HCT116 (cell line): ENCODE measurements around the gene AHI1. TPM values are rescaled to one million over a fixed set of nuclear protein-coding genes. Genes with fewer than 3 reads are reported as not detected.

Source experiments
- ATAC-seq: fragments of 200-7000 bp; cut with Tn5 transposase; 2 replicates; pipeline ENCODE4 v1.9.1; 2020; ENCODE audit warnings: mild to moderate bottlenecking, moderate library complexity
- BruUV-seq: library from RNA; stranded (reverse); fragments of 400-500 nt; replicated peaks from 2 replicates; lab custom pipeline; 2021; lab: Mats Ljungman, UMichigan
- CTCF ChIA-PET: fragments of 300-600 bp; sonication (Branson Sonifier 250); formaldehyde crosslinking; loops from one replicate; lab custom pipeline; 2021; ENCODE audit warnings: antibody characterized with exemption; lab: Charles Lee
- POLR2A ChIA-PET: fragments of 300-600, 350-600 bp; sonication (Branson Sonifier 250); formaldehyde crosslinking; loops from one replicate; lab custom pipeline; 2021; ENCODE audit warnings: antibody characterized with exemption; lab: Charles Lee
- RAD21 ChIA-PET, 2 experiments: fragments of 300-600 bp; sonication (Branson Sonifier 250); formaldehyde crosslinking; loops; one replicate each; lab custom pipeline; 2023; ENCODE audit warnings: low total read pairs in 2 of 2; ENCODE audit not compliant: uncharacterized antibody in 2 of 2, unreplicated experiment in 2 of 2, low non-redundant PET in 1 of 2; lab: Charles Lee
- DNase-seq: peaks from one replicate; pipeline ENCODE4 v3.0.0-alpha.2; 2010; ENCODE audit warnings: low read depth, low spot score
- H2AFZ ChIP-seq: fragments of 200-600 bp; shearing (Covaris generic), sonication (generic); 2 replicates; pipeline ENCODE4 v1.6.1; 2017; ENCODE audit warnings: low read depth, mixed run types, mixed read lengths, antibody characterized with exemption, low read length; ENCODE audit not compliant: poor library complexity, severe bottlenecking
- H3K27ac ChIP-seq: 2 replicates; pipeline ENCODE4 v1.5.1; 2012; ENCODE audit warnings: low read depth, low read length
- H3K27me3 ChIP-seq: fragments of 200-600 bp; sonication (generic); 2 replicates; pipeline ENCODE4 v1.6.1; 2016; ENCODE audit warnings: mixed run types, low read length, mixed read lengths; ENCODE audit not compliant: insufficient read depth
- H3K36me3 ChIP-seq, 2 experiments: fragments of 200-500 bp in 1 of 2; fragments of 200-600 bp in 1 of 2; sonication (Bioruptor generic) in 1 of 2; sonication (generic) in 1 of 2; 2 replicates each; pipeline versions ENCODE4 v1.5.1 to v1.6.1; 2014 to 2016; ENCODE audit warnings: low read length in 2 of 2, inconsistent platforms in 1 of 2, mixed read lengths in 1 of 2, mixed run types in 1 of 2; ENCODE audit not compliant: insufficient read depth in 2 of 2, control insufficient read depth in 1 of 2
- H3K4me1 ChIP-seq, 2 experiments: fragments of 200-600 bp in 1 of 2; sonication (generic) in 1 of 2; 2 replicates each; pipeline versions ENCODE4 v1.5.1 to v1.6.1; 2012 to 2017; ENCODE audit warnings: low read length in 2 of 2, inconsistent platforms in 1 of 2, mild to moderate bottlenecking in 1 of 2, mixed read lengths in 1 of 2, mixed run types in 1 of 2, moderate library complexity in 1 of 2; ENCODE audit not compliant: insufficient read depth in 2 of 2, control insufficient read depth in 1 of 2
- H3K4me2 ChIP-seq: fragments of 200-600 bp; sonication (generic); 2 replicates; pipeline ENCODE4 v1.6.1; 2017; ENCODE audit warnings: mixed run types, low read length, mixed read lengths
- H3K4me3 ChIP-seq, 2 experiments: fragments of 200-600 bp in 1 of 2; sonication (generic) in 1 of 2; replicated peaks in 1 of 2; 2 replicates each; pipeline ENCODE4 v1.5.1; 2011 to 2016; ENCODE audit warnings: low read length in 2 of 2, control low read depth in 1 of 2, low read depth in 1 of 2, mild to moderate bottlenecking in 1 of 2, mixed read lengths in 1 of 2, mixed run types in 1 of 2
- H3K79me2 ChIP-seq: fragments of 200-600 bp; sonication (generic); 2 replicates; pipeline ENCODE4 v1.6.1; 2017; ENCODE audit warnings: mild to moderate bottlenecking, mixed run types, low read length, moderate library complexity, mixed read lengths; ENCODE audit not compliant: insufficient read depth
- H3K9ac ChIP-seq: fragments of 200-600 bp; sonication (generic); 2 replicates; pipeline ENCODE4 v1.6.1; 2016; ENCODE audit warnings: low read length, mixed read lengths
- H3K9me2 ChIP-seq: fragments of 200-600 bp; sonication (generic), shearing (Covaris generic); 2 replicates; pipeline ENCODE4 v1.6.1; 2017; ENCODE audit warnings: mixed run types, mild to moderate bottlenecking, moderate library complexity; ENCODE audit not compliant: insufficient read depth
- H3K9me3 ChIP-seq, 2 experiments: fragments of 200-500 bp in 1 of 2; fragments of 200-600 bp in 1 of 2; sonication (Bioruptor generic) in 1 of 2; sonication (generic) in 1 of 2; 2 replicates each; pipeline ENCODE4 v1.6.1; 2014 to 2017; ENCODE audit warnings: low read length in 2 of 2, mixed read lengths in 2 of 2, inconsistent platforms in 1 of 2, low read depth in 1 of 2, mild to moderate bottlenecking in 1 of 2, mixed run types in 1 of 2, moderate library complexity in 1 of 2; ENCODE audit not compliant: control insufficient read depth in 1 of 2, insufficient read depth in 1 of 2
- H4K20me1 ChIP-seq: fragments of 200-600 bp; sonication (generic), shearing (Covaris generic); 2 replicates; pipeline ENCODE4 v1.6.1; 2017; ENCODE audit warnings: mixed run types, mild to moderate bottlenecking, moderate library complexity; ENCODE audit not compliant: insufficient read depth
- EGR1 ChIP-seq: IDR thresholded peaks from 2 replicates; pipeline ENCODE4 v1.6.1; 2012; ENCODE audit warnings: low read depth
- EZH2phosphoT487 ChIP-seq: fragments of 200-600 bp; IDR thresholded peaks from 2 replicates; pipeline ENCODE4 v1.6.1; 2018; ENCODE audit warnings: antibody characterized with exemption, borderline replicate concordance
- JUND ChIP-seq: IDR thresholded peaks from 2 replicates; pipeline ENCODE4 v1.6.1; 2012
- POLR2A ChIP-seq: IDR thresholded peaks from 2 replicates; pipeline ENCODE4 v1.7.0; 2011; ENCODE audit warnings: borderline replicate concordance; ENCODE audit not compliant: insufficient read depth, insufficient read length; ENCODE audit errors: extremely low read depth
- SIN3A ChIP-seq: IDR thresholded peaks from 2 replicates; pipeline ENCODE4 v1.6.1; 2012; ENCODE audit warnings: low read depth
- SP1 ChIP-seq: IDR thresholded peaks from 2 replicates; pipeline ENCODE4 v1.6.1; 2012; ENCODE audit warnings: low read depth
- SRF ChIP-seq: IDR thresholded peaks from 2 replicates; pipeline ENCODE4 v1.6.1; 2012; ENCODE audit warnings: low read depth
- TCF7L2 ChIP-seq: IDR thresholded peaks from 2 replicates; pipeline ENCODE4 v1.7.0; 2011; ENCODE audit warnings: borderline replicate concordance, inconsistent platforms; ENCODE audit not compliant: insufficient read depth, insufficient read length; ENCODE audit errors: extremely low read depth
- YY1 ChIP-seq: IDR thresholded peaks from 2 replicates; pipeline ENCODE4 v1.6.1; 2011; ENCODE audit warnings: low read length, low read depth, moderate library complexity, mild to moderate bottlenecking; ENCODE audit not compliant: insufficient replicate concordance; ENCODE audit errors: extremely low read depth
- ZFX ChIP-seq: fragments of 450-650 bp; IDR thresholded peaks from 2 replicates; pipeline ENCODE4 v1.6.1; 2017
- intact Hi-C: fragments of 100-400 bp; cut with micrococcal nuclease; formaldehyde crosslinking; loops from 2 replicates; pipeline ENCODE4 v1.10.0; 2022
- total RNA-seq: library from RNA; stranded (reverse); gene quantifications from one replicate; pipeline ENCODE4 v1.2.1, GENCODE V29; 2021; ENCODE audit not compliant: unreplicated experiment
- TF ChIP-seq, protein P1 (sequence below): IDR thresholded peaks from 2 replicates; pipeline ENCODE4 v1.6.1; 2012
- TF ChIP-seq, protein P2 (sequence below), 3 experiments: fragments of 200-600 bp in 1 of 3; sonication (generic) in 1 of 3; IDR thresholded peaks in 2 of 3; conservative IDR thresholded peaks in 1 of 3; 2 replicates each; pipeline ENCODE4 v1.5.1; 2012 to 2017; ENCODE audit warnings: low read depth in 2 of 3, low read length in 2 of 3, antibody characterized with exemption in 1 of 3, borderline replicate concordance in 1 of 3, control low read depth in 1 of 3, mild to moderate bottlenecking in 1 of 3, mixed read lengths in 1 of 3, mixed run types in 1 of 3, moderate library complexity in 1 of 3; ENCODE audit not compliant: insufficient read depth in 1 of 3

AHI1 gene
- total RNA-seq, 1 experiment from 2014 or later, result 29.6 TPM

DNA sequence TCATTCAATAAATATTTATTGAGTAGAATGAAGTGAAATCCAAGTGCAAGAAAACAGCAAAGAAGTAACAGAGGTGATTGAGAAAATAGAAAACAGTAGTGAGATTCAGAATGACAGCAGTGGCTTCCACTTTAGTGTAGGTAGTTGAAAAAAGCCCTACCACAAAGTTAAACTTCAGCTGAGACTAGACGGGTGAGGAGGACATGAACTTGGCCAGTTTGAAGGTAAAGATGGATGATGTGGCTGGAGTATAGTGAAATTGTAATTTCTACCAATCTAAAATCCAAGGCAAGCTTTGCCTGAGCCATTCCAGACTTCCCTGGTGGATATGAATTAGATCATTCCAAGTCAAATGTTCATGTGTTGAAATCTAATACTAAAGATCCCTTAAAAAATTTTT is 32.6 kb upstream of the AHI1 start:
- Histone ChIP-seq H3K36me3 (no peaks in the 10 kb centered on the region), H3K9ac (no peak overlapping the region), H4K20me1 (no peaks in the 10 kb centered on the region), H3K27ac (no peak overlapping the region), H3K4me3 (no peak overlapping the region), H3K4me1 (no peaks in the 10 kb centered on the region), H3K9me3 (no peaks in the 10 kb centered on the region), H3K27me3 (no peaks in the 10 kb centered on the region), H3K4me2 (no peak overlapping the region), H3K79me2 (no peaks in the 10 kb centered on the region), H3K9me2 (no peaks in the 10 kb centered on the region), H2AFZ (no peak overlapping the region)
- BruUV-seq, result no TSS peak
- intact Hi-C loops, result loop anchor here (10.0 kb wide), 2 partner anchors 785 to 1025 kb away; partner anchors contain the start of gene MAP7
- RAD21 ChIA-PET, result no interaction called here
- no peak for TF ChIP-seq YY1
- TF ChIP-seq EGR1, result no peak
- no peak for TF ChIP-seq ZFX
- TF ChIP-seq JUND, result no peak
- no peak for TF ChIP-seq SRF
- no peak for TF ChIP-seq EZH2phosphoT487
- TF ChIP-seq POLR2A, result no peak
- no peak for TF ChIP-seq SIN3A
- TF ChIP-seq TCF7L2, result no peak
- TF ChIP-seq, protein P1, sequence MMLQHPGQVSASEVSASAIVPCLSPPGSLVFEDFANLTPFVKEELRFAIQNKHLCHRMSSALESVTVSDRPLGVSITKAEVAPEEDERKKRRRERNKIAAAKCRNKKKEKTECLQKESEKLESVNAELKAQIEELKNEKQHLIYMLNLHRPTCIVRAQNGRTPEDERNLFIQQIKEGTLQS, result no peak
- TF ChIP-seq, protein P2, sequence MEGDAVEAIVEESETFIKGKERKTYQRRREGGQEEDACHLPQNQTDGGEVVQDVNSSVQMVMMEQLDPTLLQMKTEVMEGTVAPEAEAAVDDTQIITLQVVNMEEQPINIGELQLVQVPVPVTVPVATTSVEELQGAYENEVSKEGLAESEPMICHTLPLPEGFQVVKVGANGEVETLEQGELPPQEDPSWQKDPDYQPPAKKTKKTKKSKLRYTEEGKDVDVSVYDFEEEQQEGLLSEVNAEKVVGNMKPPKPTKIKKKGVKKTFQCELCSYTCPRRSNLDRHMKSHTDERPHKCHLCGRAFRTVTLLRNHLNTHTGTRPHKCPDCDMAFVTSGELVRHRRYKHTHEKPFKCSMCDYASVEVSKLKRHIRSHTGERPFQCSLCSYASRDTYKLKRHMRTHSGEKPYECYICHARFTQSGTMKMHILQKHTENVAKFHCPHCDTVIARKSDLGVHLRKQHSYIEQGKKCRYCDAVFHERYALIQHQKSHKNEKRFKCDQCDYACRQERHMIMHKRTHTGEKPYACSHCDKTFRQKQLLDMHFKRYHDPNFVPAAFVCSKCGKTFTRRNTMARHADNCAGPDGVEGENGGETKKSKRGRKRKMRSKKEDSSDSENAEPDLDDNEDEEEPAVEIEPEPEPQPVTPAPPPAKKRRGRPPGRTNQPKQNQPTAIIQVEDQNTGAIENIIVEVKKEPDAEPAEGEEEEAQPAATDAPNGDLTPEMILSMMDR (IDR thresholded peaks at IDR 0.05 in 2 of 3, conservative IDR thresholded peaks at IDR 0.05 in 1 of 3; ENCODE audit: borderline replicate concordance in 1 of 3, insufficient read depth in 1 of 3, low read depth in 2 of 3, low read length in 2 of 3), result no peak
- TF ChIP-seq SP1, result no peak
- POLR2A ChIA-PET, result no interaction called here
- DNase-seq (no peak), ATAC-seq (no peak)
- CTCF ChIA-PET, result no interaction called here
